ENCODE data around the gene ELAVL1. TPM values are rescaled to one million over a fixed set of nuclear protein-coding genes. Genes with fewer than 3 reads are reported as not detected.

Gene ELAVL1
- total RNA-seq, 1 donor from 2014 or later = 124 TPM

GRCh38 chr19:7959211-7959610 lies 46.2 kb downstream of the ELAVL1 start:
- no peak for DNase-seq (ENCODE audit: extremely low spot score, unreplicated experiment)
- TF ChIP-seq CTCF (conservative IDR thresholded peaks at IDR 0.05) = no peak
- no peaks in the 10 kb centered on the region for H3K4me1 Mint-ChIP-seq (ENCODE audit: unreplicated experiment)
- H3K36me3 Mint-ChIP-seq = peaks cover 16% of the 10 kb centered on the region
- no peaks in the 10 kb centered on the region for H3K9me3 Mint-ChIP-seq
- H3K27me3 Mint-ChIP-seq = no peaks in the 10 kb centered on the region
- H3K27ac Mint-ChIP-seq = no peak overlapping the region
- no peak overlapping the region for H3K4me3 Mint-ChIP-seq

- no peaks in the 10 kb centered on the region for H3K4me1 Mint-ChIP-seq (ENCODE audit: unreplicated experiment)
- no peak for DNase-seq (ENCODE audit: extremely low spot score, unreplicated experiment)
- peaks cover 4% of the 10 kb centered on the region for H3K36me3 Mint-ChIP-seq
- no peak overlapping the region for H3K4me3 Mint-ChIP-seq
- H3K27me3 Mint-ChIP-seq = no peaks in the 10 kb centered on the region
- no peak overlapping the region for H3K27ac Mint-ChIP-seq
- H3K9me3 Mint-ChIP-seq = no peaks in the 10 kb centered on the region
- TF ChIP-seq CTCF (conservative IDR thresholded peaks at IDR 0.05) = no peak
Measured at GRCh38 chr19:7955696-7956095, 49.7 kb downstream of the ELAVL1 start.

- DNase-seq (ENCODE audit: extremely low spot score, unreplicated experiment) = no peak
- no peak for TF ChIP-seq CTCF (conservative IDR thresholded peaks at IDR 0.05)
- Mint-ChIP-seq H3K9me3 (no peaks in the 10 kb centered on the region), H3K4me1 (ENCODE audit: unreplicated experiment) (no peaks in the 10 kb centered on the region), H3K4me3 (no peak overlapping the region), H3K36me3 (peaks cover 4% of the 10 kb centered on the region), H3K27ac (no peak overlapping the region), H3K27me3 (no peaks in the 10 kb centered on the region)
Measured at GRCh38 chr19:7953576-7953975, 51.9 kb downstream of the ELAVL1 start.

GRCh38 chr19:7953060-7953459 lies 52.4 kb downstream of the ELAVL1 start:
- Mint-ChIP-seq H3K4me3 (no peak overlapping the region), H3K27ac (no peak overlapping the region), H3K36me3 (peaks cover 4% of the 10 kb centered on the region), H3K4me1 (ENCODE audit: unreplicated experiment) (no peaks in the 10 kb centered on the region), H3K9me3 (no peaks in the 10 kb centered on the region), H3K27me3 (no peaks in the 10 kb centered on the region)
- no peak for DNase-seq (ENCODE audit: extremely low spot score, unreplicated experiment)
- no peak for TF ChIP-seq CTCF (conservative IDR thresholded peaks at IDR 0.05)

GRCh38 chr19:7947939-7948338 lies 57.5 kb downstream of the ELAVL1 start:
- TF ChIP-seq CTCF (conservative IDR thresholded peaks at IDR 0.05) = no peak
- no peak overlapping the region for H3K27ac Mint-ChIP-seq
- no peak for DNase-seq (ENCODE audit: extremely low spot score, unreplicated experiment)
- no peaks in the 10 kb centered on the region for H3K27me3 Mint-ChIP-seq
- no peaks in the 10 kb centered on the region for H3K9me3 Mint-ChIP-seq
- H3K36me3 Mint-ChIP-seq = no peaks in the 10 kb centered on the region
- peaks cover 14% of the 10 kb centered on the region for H3K4me1 Mint-ChIP-seq (ENCODE audit: unreplicated experiment)
- no peak overlapping the region for H3K4me3 Mint-ChIP-seq

GRCh38 chr19:7944177-7944761 lies 61.2 kb downstream of the ELAVL1 start:
- Mint-ChIP-seq H3K27me3 (no peaks in the 10 kb centered on the region), H3K36me3 (no peaks in the 10 kb centered on the region), H3K4me3 (peak overlapping the region; percentile 97), H3K9me3 (no peaks in the 10 kb centered on the region), H3K4me1 (ENCODE audit: unreplicated experiment) (peaks cover 22% of the 10 kb centered on the region), H3K27ac (peak overlapping the region; percentile 99)
- peak; percentile 89 for DNase-seq (ENCODE audit: extremely low spot score, unreplicated experiment)
- TF ChIP-seq CTCF (conservative IDR thresholded peaks at IDR 0.05) = peak; percentile 97
